Body of pancreas (tissue), 4 donors: ENCODE results near the gene AGAP3.

Experiments
- CTCF ChIP-seq, 7 experiments: fragments of 450-650 bp in 4 of 7; fragments of 200-600 bp in 3 of 7; sonication (generic) in 3 of 7; IDR thresholded peaks; one replicate each; pipeline ENCODE4 v1.5.1; 2016 to 2019; ENCODE audit warnings: antibody characterized with exemption in 7 of 7
- POLR2A ChIP-seq, 3 donors: fragments of 450-650 bp; IDR thresholded peaks; one replicate each; pipeline ENCODE4 v1.6.1; 2016; ENCODE audit warnings: antibody characterized with exemption in 3 of 3, mild to moderate bottlenecking in 2 of 3

GRCh38 chr7:151189038-151189437 lies 102.8 kb downstream of the AGAP3 start:
- TF ChIP-seq CTCF (IDR thresholded peaks at IDR 0.05) (no peak), POLR2A (IDR thresholded peaks at IDR 0.05) (no peak)
